ENCODE measurements around the gene SULT4A1. TPM values are rescaled to one million over a fixed set of nuclear protein-coding genes. Genes with fewer than 3 reads are reported as not detected.
A peak's percentile ranks its signal among the peaks of the same experiment; 100 is the strongest.

Gene SULT4A1
- total RNA-seq, 1 experiment from 2014 or later: 12.6 TPM

GRCh38 chr22:43862882-43863202, 529 bp upstream of the SULT4A1 start:
- Mint-ChIP-seq H3K9me3 (no peaks in the 10 kb centered on the region), H3K27me3 (ENCODE audit: low read depth) (peaks cover 17% of the 10 kb centered on the region), H3K36me3 (peaks cover 7% of the 10 kb centered on the region), H3K4me1 (peaks cover 32% of the 10 kb centered on the region), H3K27ac (peak overlapping the region; percentile 41; the same call in 1 of the 2 replicates), H3K4me3 (peak overlapping the region; percentile 69)
- TF ChIP-seq ATF1 (CRISPR knock-in tag; IDR thresholded peaks at IDR 0.05) (no peak), FOXK1 (CRISPR knock-in tag; IDR thresholded peaks at IDR 0.05) (no peak), ZNF317 (CRISPR knock-in tag; IDR thresholded peaks at IDR 0.05; ENCODE audit: borderline replicate concordance, low read depth) (no peak), TCF7 (CRISPR knock-in tag; IDR thresholded peaks at IDR 0.05; ENCODE audit: low read depth) (no peak), FOXP1 (CRISPR knock-in tag; IDR thresholded peaks at IDR 0.05; ENCODE audit: borderline replicate concordance) (no peak), TEAD4 (CRISPR knock-in tag; IDR thresholded peaks at IDR 0.05) (no peak), ZSCAN18 (CRISPR knock-in tag; IDR thresholded peaks at IDR 0.05) (no peak), USF1 (CRISPR knock-in tag; IDR thresholded peaks at IDR 0.05) (no peak), ZMAT4 (CRISPR knock-in tag; IDR thresholded peaks at IDR 0.05) (no peak), PRRX2 (CRISPR knock-in tag; IDR thresholded peaks at IDR 0.05) (no peak), MLX (CRISPR knock-in tag; IDR thresholded peaks at IDR 0.05) (no peak), E2F1 (CRISPR knock-in tag; IDR thresholded peaks at IDR 0.05) (no peak), SMAD3 (CRISPR knock-in tag; IDR thresholded peaks at IDR 0.05; ENCODE audit: borderline replicate concordance) (no peak), ZNF263 (CRISPR knock-in tag; IDR thresholded peaks at IDR 0.05; ENCODE audit: low read depth) (no peak), FOXP4 (CRISPR knock-in tag; IDR thresholded peaks at IDR 0.05) (no peak), NFE2L1 (CRISPR knock-in tag; IDR thresholded peaks at IDR 0.05) (no peak), GRHL2 (CRISPR knock-in tag; IDR thresholded peaks at IDR 0.05; ENCODE audit: insufficient replicate concordance, severe bottlenecking) (no peak)
- ATAC-seq (no peak), DNase-seq (ENCODE audit: low spot score) (no peak)
- ChIA-PET POLR2A (interaction anchor here (0.6 kb wide), 1 partner anchor 676 kb away, joined by 3 read pairs; no protein-coding TSS in a partner anchor), CTCF (interaction anchor here (0.7 to 2.4 kb wide), 5 partner anchors 10 to 188 kb away, joined by 3 to 15 read pairs (median 4); no protein-coding TSS in a partner anchor)

GRCh38 chr22:43861529-43861928, 784 bp downstream of the SULT4A1 start:
- ChIA-PET CTCF (interaction anchor here (1.0 to 5.2 kb wide), 3 partner anchors 13 to 23 kb away, joined by 3 to 23 read pairs (median 21); no protein-coding TSS in a partner anchor), POLR2A (no interaction called here)
- ATAC-seq (no peak; the same call in none of the 2 replicates), DNase-seq (ENCODE audit: low spot score) (peak; percentile 14)
- H3K4me3 Mint-ChIP-seq: peak overlapping the region; percentile 70
- H3K27ac Mint-ChIP-seq: peak overlapping the region; percentile 65; the same call in 1 of the 2 replicates
- H3K36me3 Mint-ChIP-seq: peaks cover 18% of the 10 kb centered on the region
- H3K4me1 Mint-ChIP-seq: peaks cover 28% of the 10 kb centered on the region
- H3K27me3 Mint-ChIP-seq (ENCODE audit: low read depth): peaks cover 20% of the 10 kb centered on the region
- H3K9me3 Mint-ChIP-seq: peaks cover 12% of the 10 kb centered on the region
- TF ChIP-seq CTCF (IDR thresholded peaks at IDR 0.05) (no peak), ARID4B (CRISPR knock-in tag; IDR thresholded peaks at IDR 0.05; ENCODE audit: borderline replicate concordance) (0 out of 2 replicates have a peak, but pooled peaks have one; percentile 28), GTF2I (CRISPR knock-in tag; conservative IDR thresholded peaks at IDR 0.05) (peak; percentile 28; the same call in 1 of the 2 replicates)

All from WTC11 (cell line).